GM12874 (cell line): Measurements from ENCODE around the gene CMTM4.

Experiments
- CTCF ChIP-seq: IDR thresholded peaks from 2 replicates; pipeline ENCODE4 v1.5.1; 2011; ENCODE audit warnings: low read depth, mild to moderate bottlenecking, control low read depth, low read length, moderate library complexity; ENCODE audit not compliant: insufficient read depth

CMTM4 gene

DNA sequence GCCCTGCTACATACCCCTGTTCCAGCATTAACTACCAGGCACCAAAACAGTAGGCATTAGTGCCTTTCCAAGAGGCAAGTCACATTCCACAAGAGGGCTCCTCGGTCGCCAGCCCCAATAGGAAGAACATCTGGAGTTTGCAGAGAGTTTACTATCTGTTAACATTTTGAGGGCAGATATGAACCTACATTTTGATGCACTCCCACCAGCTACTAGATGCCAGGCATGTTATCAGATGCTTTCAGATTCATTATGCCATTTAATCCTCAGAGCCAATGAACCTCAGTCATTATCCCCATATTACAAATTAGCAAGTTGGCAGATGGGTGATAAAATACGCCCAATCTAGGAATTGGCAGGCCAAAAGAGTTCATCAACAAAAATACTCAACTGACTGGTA lies 121.5 kb downstream of the CMTM4 start:
- no peak for TF ChIP-seq CTCF

DNA sequence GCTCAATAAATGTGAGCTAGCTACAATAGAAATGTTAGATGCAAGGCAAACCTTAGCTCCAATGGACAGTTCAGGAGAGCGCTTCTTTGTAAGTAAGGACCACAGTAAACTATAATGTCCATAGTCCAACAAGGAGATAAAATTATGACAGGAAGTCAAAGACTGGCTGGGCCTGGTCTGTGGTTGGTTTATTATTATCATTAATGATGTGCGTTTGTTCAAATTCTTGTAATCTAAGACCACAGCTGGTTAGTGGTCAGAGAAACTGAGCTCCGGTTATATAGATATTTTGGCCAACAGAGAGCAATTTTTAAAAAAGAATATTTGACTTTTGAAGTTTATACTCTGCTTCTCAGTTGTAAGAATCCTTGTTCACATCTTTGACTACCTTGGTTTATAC lies 122.0 kb downstream of the CMTM4 start:
- TF ChIP-seq CTCF: no peak

DNA sequence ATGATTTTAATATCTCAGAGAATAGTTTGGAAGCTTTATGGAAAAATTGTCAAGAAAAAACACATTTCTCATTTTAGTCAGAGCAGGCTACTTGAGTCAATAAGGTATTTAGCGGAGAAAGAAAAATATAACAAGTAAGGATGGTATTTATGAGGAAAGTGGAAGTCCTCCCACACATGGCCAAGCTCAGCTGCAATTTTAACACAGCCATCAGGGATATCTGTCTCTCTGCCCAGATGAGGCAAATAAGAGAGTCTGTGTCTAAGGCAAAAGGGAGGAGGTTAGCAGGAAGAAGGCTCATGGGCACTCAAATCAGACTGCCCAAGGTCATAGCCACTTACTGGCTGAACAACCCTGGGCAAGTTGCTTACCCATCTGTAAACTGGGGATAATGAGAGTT lies 122.5 kb downstream of the CMTM4 start:
- no peak for TF ChIP-seq CTCF

DNA sequence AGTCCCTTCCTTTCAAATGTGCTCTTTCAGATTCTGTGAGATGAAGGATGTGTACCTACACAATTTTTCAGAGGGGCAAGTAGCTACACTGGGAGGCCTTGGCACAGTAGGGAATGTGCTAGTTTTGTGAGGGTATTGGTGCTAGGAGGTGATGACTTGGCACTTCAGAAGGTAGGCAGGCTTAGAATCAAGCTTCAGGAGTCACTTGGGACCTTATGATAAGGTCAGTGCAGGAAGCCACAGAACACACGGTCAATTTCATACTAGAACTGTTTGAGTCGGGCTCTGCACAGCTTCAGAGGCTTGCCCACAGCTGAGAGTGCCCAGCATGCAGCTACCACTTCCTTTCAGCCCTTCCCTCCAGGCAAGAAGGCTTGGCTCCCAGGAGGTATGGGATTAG lies 124.2 kb downstream of the CMTM4 start:
- TF ChIP-seq CTCF: no peak

DNA sequence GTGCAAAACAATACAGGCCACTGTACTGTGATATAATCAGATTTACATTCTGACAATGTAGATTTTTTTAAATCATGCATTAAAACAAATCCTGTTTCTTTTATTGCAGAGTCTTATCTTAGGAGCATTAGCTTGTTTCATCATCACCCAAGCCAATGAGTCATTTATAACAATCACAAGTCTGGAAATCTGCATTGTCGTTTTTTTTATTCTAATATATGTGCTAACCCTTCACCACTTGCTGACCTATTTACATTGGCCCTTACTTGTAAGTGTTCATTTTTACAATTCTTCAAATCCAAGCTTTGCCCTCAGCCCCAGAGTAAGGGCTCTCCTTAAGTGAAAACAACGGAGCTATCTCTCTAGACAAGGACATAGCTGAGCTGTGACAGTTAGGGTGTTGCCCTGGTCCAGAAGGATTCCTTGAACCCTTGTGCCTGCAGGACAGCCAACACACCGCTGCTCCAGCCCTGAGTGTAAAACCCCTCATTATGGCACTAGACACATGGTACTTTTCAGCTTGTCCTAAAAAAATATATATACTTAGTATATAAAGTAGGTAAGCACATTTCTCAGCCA lies 126.6 kb downstream of the CMTM4 start:
- no peak for TF ChIP-seq CTCF

DNA sequence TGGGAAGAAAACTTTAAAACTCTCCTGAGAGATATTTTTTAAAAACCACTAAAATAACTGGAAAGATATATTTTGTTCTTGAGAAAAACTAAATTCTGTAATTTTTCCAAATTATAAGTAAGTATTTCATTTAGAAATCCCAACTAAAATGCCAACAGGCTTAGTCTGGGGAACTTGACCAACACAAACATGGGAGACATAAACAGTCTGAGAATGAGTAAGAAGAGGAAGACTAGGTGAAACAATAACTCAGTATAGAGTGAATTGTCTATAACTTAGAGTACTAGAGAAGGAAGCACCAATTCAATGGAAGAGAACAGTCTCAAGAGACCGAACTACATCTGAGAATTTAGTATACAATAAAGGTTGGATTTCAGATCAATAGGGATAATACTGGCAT lies 127.4 kb downstream of the CMTM4 start:
- no peak for TF ChIP-seq CTCF

DNA sequence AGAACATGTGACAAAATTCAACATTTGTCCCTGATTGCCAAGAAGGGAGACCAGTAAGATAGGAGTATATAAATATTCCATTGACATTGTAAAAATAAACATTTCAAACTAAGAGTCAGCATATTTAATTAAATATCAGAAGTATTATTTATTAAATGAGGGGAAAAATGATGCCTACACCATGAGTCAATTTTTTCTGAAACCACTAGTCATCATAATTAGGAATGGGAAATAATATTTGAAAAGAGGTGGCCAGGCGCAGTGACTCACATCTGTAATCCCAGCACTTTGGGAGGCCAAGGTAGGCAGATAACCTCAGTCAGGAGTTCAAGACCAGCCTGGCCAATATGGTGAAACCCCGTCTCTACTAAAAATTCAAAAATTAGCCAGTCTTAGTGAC lies 128.2 kb downstream of the CMTM4 start:
- TF ChIP-seq CTCF: no peak
